Loucy (cell line): ENCODE results near the gene PPIAL4G.
"Not testable (repeated sequence)": the region's sequence is repeated elsewhere in the genome, so short reads cannot be mapped to it uniquely, and the experiment has no call there.

Experiments
- H2AFZ ChIP-seq: fragments of 200-600 bp; sonication (generic); 2 replicates; pipeline ENCODE4 v1.6.0; 2016; ENCODE audit warnings: antibody characterized with exemption, mild to moderate bottlenecking, low read length, moderate library complexity
- H3F3A ChIP-seq: fragments of 200-600 bp; 2 replicates; pipeline ENCODE4 v1.6.0; 2016; ENCODE audit warnings: antibody characterized with exemption, low read depth, mild to moderate bottlenecking
- H3K27me3 ChIP-seq: fragments of 200-600 bp; sonication (generic); 2 replicates; pipeline ENCODE4 v1.6.1; 2014; ENCODE audit warnings: low read length, mild to moderate bottlenecking; ENCODE audit not compliant: insufficient read depth, poor library complexity, severe bottlenecking
- H3K36me3 ChIP-seq: fragments of 200-600 bp; sonication (generic); 2 replicates; pipeline ENCODE4 v1.6.1; 2016; ENCODE audit warnings: low read length; ENCODE audit not compliant: insufficient read depth
- H3K4me1 ChIP-seq: fragments of 200-600 bp; sonication (generic); 2 replicates; pipeline ENCODE4 v1.5.1; 2014; ENCODE audit warnings: low read length, mild to moderate bottlenecking; ENCODE audit not compliant: insufficient read depth, poor library complexity, severe bottlenecking
- H3K4me2 ChIP-seq: fragments of 200-600 bp; sonication (generic); 2 replicates; pipeline ENCODE4 v1.6.0; 2014; ENCODE audit warnings: antibody characterized with exemption, low read length, low read depth, mild to moderate bottlenecking; ENCODE audit not compliant: poor library complexity, severe bottlenecking
- H3K4me3 ChIP-seq: fragments of 200-600 bp; sonication (generic); 2 replicates; pipeline ENCODE4 v1.5.1; 2014; ENCODE audit warnings: low read length, mild to moderate bottlenecking, mixed read lengths; ENCODE audit not compliant: poor library complexity, severe bottlenecking
- H3K79me2 ChIP-seq: fragments of 200-600 bp; sonication (generic); 2 replicates; pipeline ENCODE4 v1.6.1; 2014; ENCODE audit warnings: low read length; ENCODE audit not compliant: insufficient read depth
- H3K9ac ChIP-seq: fragments of 200-600 bp; sonication (generic); 2 replicates; pipeline ENCODE4 v1.6.0; 2014; ENCODE audit warnings: mild to moderate bottlenecking, low read depth, low read length, moderate library complexity; ENCODE audit not compliant: poor library complexity, severe bottlenecking
- H3K9me2 ChIP-seq: fragments of 200-600 bp; sonication (generic); replicated peaks from 2 replicates; pipeline ENCODE4 v1.6.1; 2016; ENCODE audit warnings: low read depth, low read length, mixed read lengths
- H3K9me3 ChIP-seq: fragments of 200-600 bp; sonication (generic); 2 replicates; pipeline ENCODE4 v1.6.1; 2014; ENCODE audit warnings: mild to moderate bottlenecking, antibody characterized with exemption, low read length, low read depth; ENCODE audit not compliant: insufficient read depth
- H4K20me1 ChIP-seq: fragments of 200-600 bp; sonication (generic); 2 replicates; pipeline ENCODE4 v1.6.0; 2014; ENCODE audit warnings: antibody characterized with exemption, low read length, mild to moderate bottlenecking; ENCODE audit not compliant: insufficient read depth, poor library complexity, severe bottlenecking

PPIAL4G gene

DNA sequence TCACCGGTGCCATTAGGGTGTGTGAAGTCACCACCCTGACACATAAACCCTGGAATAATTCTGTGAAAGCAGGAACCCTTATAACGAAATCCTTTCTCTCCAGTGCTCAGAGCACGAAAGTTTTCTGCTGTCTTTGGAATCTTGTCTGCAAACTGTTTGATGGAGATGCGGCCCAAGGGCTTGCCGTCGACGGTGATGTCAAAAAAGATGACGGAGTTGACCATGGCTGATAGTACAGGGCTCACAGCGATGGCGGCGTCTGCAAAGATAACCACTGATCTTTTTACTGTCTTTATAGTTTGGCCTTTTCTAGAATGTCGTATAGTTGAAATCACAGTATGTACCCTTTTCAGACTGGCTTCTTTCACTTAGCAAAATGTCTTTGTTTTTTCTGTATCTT lies at the start of gene PPIAL4G:
Gene PPIAL4G (minus strand): TSS at position 274 of the 400 bp plus-strand sequence. CDS start 50 bp downstream, at position 224.
- H3K27me3 ChIP-seq, H3K9ac ChIP-seq, H3K4me3 ChIP-seq, H3F3A ChIP-seq, H2AFZ ChIP-seq, H3K4me2 ChIP-seq, H3K36me3 ChIP-seq, H3K9me3 ChIP-seq, H3K79me2 ChIP-seq, H4K20me1 ChIP-seq, H3K9me2 ChIP-seq, H3K4me1 ChIP-seq: not testable (repeated sequence)

DNA sequence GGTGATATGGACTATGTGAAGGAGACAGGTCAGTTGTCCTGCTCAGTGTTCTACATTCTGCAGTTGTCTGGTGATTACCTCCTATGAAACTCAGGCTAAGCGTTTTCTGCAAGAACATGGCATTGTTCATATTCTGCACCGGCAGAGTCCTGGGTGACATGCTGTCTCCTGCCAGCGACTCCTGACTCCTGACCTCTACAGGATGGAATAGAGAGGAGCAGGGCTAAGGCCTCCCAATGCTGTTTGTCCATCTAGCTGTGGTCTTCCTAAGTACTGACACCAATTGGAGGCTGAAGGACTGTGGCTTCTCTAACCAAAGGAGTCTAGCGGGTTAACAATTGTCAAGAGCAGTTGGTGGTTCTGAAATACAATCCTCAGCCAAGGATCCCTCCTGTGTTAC lies 49.1 kb upstream of the PPIAL4G start:
- H3K9me3 ChIP-seq, H3K9me2 ChIP-seq, H3K79me2 ChIP-seq, H4K20me1 ChIP-seq, H3K36me3 ChIP-seq, H3K4me2 ChIP-seq, H3K9ac ChIP-seq, H3K27me3 ChIP-seq, H3K4me3 ChIP-seq, H3F3A ChIP-seq, H2AFZ ChIP-seq, H3K4me1 ChIP-seq: not testable (repeated sequence)

- not testable (repeated sequence) for H3K4me1 ChIP-seq, H4K20me1 ChIP-seq, H3K27me3 ChIP-seq, H3K4me3 ChIP-seq, H3K9me3 ChIP-seq, H3K9me2 ChIP-seq, H3K4me2 ChIP-seq, H2AFZ ChIP-seq, H3K79me2 ChIP-seq, H3K9ac ChIP-seq, H3F3A ChIP-seq, H3K36me3 ChIP-seq
These were observed 46.0 kb upstream of the PPIAL4G start for GRCh38 chr1:148529101-148529567.

DNA sequence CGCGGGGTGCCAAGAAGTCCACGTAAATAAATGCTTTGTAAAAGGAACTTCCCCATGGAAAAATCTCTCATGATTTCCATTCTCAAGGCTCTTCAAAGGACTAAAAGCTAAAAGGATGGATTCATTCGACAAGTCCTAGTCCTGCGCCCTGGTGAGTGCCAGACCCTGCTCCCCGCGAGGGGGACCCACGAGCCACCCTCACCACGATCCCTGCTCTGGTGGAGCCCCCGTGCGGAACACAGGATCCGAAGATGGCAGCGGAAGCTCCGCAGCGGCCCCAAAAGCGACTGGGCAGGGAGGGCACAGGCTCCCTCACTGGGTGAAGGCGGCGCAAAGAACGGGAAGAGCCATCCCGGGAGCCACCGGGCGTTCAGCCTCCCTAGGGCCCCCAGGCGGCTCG lies 45.5 kb upstream of the PPIAL4G start:
- H3K79me2 ChIP-seq, H3K9ac ChIP-seq, H3K36me3 ChIP-seq, H2AFZ ChIP-seq, H3K9me3 ChIP-seq, H3K4me1 ChIP-seq, H3K9me2 ChIP-seq, H3F3A ChIP-seq, H3K4me2 ChIP-seq, H3K27me3 ChIP-seq, H3K4me3 ChIP-seq, H4K20me1 ChIP-seq: not testable (repeated sequence)

DNA sequence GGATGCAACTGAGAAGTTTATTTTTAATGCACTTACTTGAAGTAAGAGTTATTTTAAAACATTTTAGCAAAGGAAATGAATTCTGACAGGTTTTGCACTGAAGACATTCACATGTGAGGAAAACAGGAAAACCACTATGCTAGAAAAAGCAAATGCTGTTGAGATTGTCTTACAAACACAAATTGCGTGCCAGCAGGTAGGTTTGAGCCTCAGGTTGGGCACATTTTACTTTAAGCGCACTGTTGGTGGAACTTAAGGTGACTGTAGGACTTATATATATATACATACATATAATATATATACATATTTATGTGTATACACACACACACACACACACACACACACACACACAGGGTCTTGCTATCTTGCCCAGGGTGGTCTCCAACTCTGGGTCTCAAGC lies 43.5 kb upstream of the PPIAL4G start:
- H3K9ac ChIP-seq, H4K20me1 ChIP-seq, H3K27me3 ChIP-seq, H3K4me3 ChIP-seq, H3K9me2 ChIP-seq, H3K4me1 ChIP-seq, H3K79me2 ChIP-seq, H3K36me3 ChIP-seq, H3K9me3 ChIP-seq, H2AFZ ChIP-seq, H3K4me2 ChIP-seq, H3F3A ChIP-seq: not testable (repeated sequence)

- H3K9me2 ChIP-seq, H3F3A ChIP-seq, H3K9me3 ChIP-seq, H3K27me3 ChIP-seq, H3K79me2 ChIP-seq, H4K20me1 ChIP-seq, H3K36me3 ChIP-seq, H3K4me1 ChIP-seq, H2AFZ ChIP-seq: not testable (repeated sequence)
- Histone ChIP-seq H3K4me2 (peak overlapping the region; percentile 62), H3K9ac (peak overlapping the region; percentile 75), H3K4me3 (peak overlapping the region; percentile 70)
These were observed 40.4 kb upstream of the PPIAL4G start for GRCh38 chr1:148523205-148524144.

DNA sequence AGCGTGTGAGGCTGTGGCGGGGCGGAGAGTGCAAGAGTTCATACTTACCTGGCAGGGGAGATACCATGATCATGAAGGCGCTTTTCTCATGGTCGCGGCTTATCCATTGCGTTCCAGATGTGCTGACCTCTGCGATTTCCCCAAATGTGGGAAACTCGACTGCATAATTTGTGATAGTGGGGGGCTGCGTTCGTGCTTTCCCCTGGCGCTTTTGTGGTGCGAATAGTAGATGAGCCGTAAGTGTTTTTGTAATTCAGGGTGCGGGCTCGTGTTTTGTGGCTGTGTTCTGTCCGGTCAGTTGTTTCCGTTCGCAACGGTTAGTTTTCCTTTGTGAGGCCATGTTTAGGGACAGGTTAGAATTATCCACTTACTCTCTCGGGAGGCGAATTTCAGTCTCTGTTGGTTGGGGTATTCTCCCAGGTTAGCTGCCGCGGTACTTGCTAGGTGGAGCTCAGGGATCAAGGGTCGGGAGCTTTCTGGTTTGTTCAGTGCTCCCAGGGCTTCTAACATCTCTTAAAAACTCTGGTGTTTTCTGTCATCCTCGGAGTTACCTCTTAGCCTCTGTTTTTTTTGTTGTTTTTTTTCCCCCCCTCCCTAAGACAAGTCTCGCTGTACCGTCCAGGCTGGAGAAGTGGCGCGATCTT lies 39.6 kb upstream of the PPIAL4G start:
- H3K9ac ChIP-seq, result peak overlapping the region; percentile 75
- H3F3A ChIP-seq, H3K4me1 ChIP-seq, H3K79me2 ChIP-seq, H3K9me3 ChIP-seq, H3K36me3 ChIP-seq, H3K27me3 ChIP-seq, H4K20me1 ChIP-seq, H3K9me2 ChIP-seq: not testable (repeated sequence)
- H3K4me3 ChIP-seq, result peak overlapping the region; percentile 70
- peak overlapping the region; percentile 71; the same call in 1 of the 2 replicates for H2AFZ ChIP-seq
- H3K4me2 ChIP-seq, result peak overlapping the region; percentile 62
